ENCODE data around the gene FBXL14. TPM values are rescaled to one million over a fixed set of nuclear protein-coding genes. Genes with fewer than 3 reads are reported as not detected.

FBXL14 gene
- total RNA-seq, 1 experiment from 2014 or later = 7.9 TPM

- DNase-seq (ENCODE audit: low read depth) = no peak
Observed at GRCh38 chr12:1620092-1620491, 25.7 kb upstream of the FBXL14 start.

GRCh38 chr12:1619587-1619986 lies 25.2 kb upstream of the FBXL14 start:
- no peak for DNase-seq (ENCODE audit: low read depth)

GRCh38 chr12:1619159-1619558 lies 24.8 kb upstream of the FBXL14 start:
- DNase-seq (ENCODE audit: low read depth) = no peak

- DNase-seq (ENCODE audit: low read depth) = peak; percentile 52
Observed at GRCh38 chr12:1618489-1618888, 24.1 kb upstream of the FBXL14 start.

- peak; percentile 68 for DNase-seq (ENCODE audit: low read depth)
Observed at GRCh38 chr12:1616233-1617066, 22.1 kb upstream of the FBXL14 start.

GRCh38 chr12:1614360-1614759 lies 20.0 kb upstream of the FBXL14 start:
- DNase-seq (ENCODE audit: low read depth) = no peak

- DNase-seq (ENCODE audit: low read depth) = no peak
Observed at GRCh38 chr12:1613860-1614259, 19.5 kb upstream of the FBXL14 start.

- DNase-seq (ENCODE audit: low read depth) = peak; percentile 91
Observed at GRCh38 chr12:1611803-1612572, 17.6 kb upstream of the FBXL14 start.

- DNase-seq (ENCODE audit: low read depth) = no peak
Observed at GRCh38 chr12:1610072-1610643, 15.8 kb upstream of the FBXL14 start.

GRCh38 chr12:1608713-1609119 lies 14.3 kb upstream of the FBXL14 start:
- no peak for DNase-seq (ENCODE audit: low read depth)

GRCh38 chr12:1607940-1608712 lies 13.7 kb upstream of the FBXL14 start:
- no peak for DNase-seq (ENCODE audit: low read depth)

GRCh38 chr12:1606021-1606622 lies 11.7 kb upstream of the FBXL14 start:
- peak; percentile 94 for DNase-seq (ENCODE audit: low read depth)

- peak; percentile 89 for DNase-seq (ENCODE audit: low read depth)
Observed at GRCh38 chr12:1605129-1606020, 11.0 kb upstream of the FBXL14 start.

- DNase-seq (ENCODE audit: low read depth) = no peak
Observed at GRCh38 chr12:1604464-1604863, 10.1 kb upstream of the FBXL14 start.

- no peak for DNase-seq (ENCODE audit: low read depth)
Observed at GRCh38 chr12:1603269-1603993, 9.1 kb upstream of the FBXL14 start.

GRCh38 chr12:1602706-1603105 lies 8.3 kb upstream of the FBXL14 start:
- peak; percentile 44 for DNase-seq (ENCODE audit: low read depth)

- no peak for DNase-seq (ENCODE audit: low read depth)
Observed at GRCh38 chr12:1598757-1599156, 4.4 kb upstream of the FBXL14 start.

GRCh38 chr12:1595690-1596347 lies 1.4 kb upstream of the FBXL14 start:
- DNase-seq (ENCODE audit: low read depth) = no peak

GRCh38 chr12:1595026-1595561 lies 713 bp upstream of the FBXL14 start:
- no peak for DNase-seq (ENCODE audit: low read depth)
